Activated naive CD8-positive, alpha-beta T cell treated with anti-CD3 and anti-CD28 coated beads, Interleukin-2, amount 50 U/mL, for 24 hours (primary cell): ENCODE results near the gene IL11RA.

Experiments
- ATAC-seq: fragments of 150-1000 bp; cut with Tn5 transposase; one replicate; pipeline ENCODE4 v1.10.0; 2021
- DNase-seq: peaks from one replicate; pipeline ENCODE4 v3.0.0; 2021
- H3K27ac Mint-ChIP-seq: one replicate; pipeline ENCODE4 v1.8.0; 2021; ENCODE audit warnings: mild to moderate bottlenecking, mixed read lengths
- H3K27me3 Mint-ChIP-seq: one replicate; pipeline ENCODE4 v1.8.0; 2021; ENCODE audit warnings: mixed read lengths
- H3K36me3 Mint-ChIP-seq: one replicate; pipeline ENCODE4 v1.8.0; 2021; ENCODE audit warnings: low read depth, mixed read lengths
- H3K4me1 Mint-ChIP-seq: one replicate; pipeline ENCODE4 v1.8.0; 2021; ENCODE audit warnings: mixed read lengths
- H3K4me3 Mint-ChIP-seq: one replicate; pipeline ENCODE4 v1.8.0; 2021; ENCODE audit warnings: mild to moderate bottlenecking, moderate library complexity, mixed read lengths
- H3K9me3 Mint-ChIP-seq: one replicate; pipeline ENCODE4 v1.8.0; 2021; ENCODE audit warnings: mixed read lengths

Gene IL11RA

DNA sequence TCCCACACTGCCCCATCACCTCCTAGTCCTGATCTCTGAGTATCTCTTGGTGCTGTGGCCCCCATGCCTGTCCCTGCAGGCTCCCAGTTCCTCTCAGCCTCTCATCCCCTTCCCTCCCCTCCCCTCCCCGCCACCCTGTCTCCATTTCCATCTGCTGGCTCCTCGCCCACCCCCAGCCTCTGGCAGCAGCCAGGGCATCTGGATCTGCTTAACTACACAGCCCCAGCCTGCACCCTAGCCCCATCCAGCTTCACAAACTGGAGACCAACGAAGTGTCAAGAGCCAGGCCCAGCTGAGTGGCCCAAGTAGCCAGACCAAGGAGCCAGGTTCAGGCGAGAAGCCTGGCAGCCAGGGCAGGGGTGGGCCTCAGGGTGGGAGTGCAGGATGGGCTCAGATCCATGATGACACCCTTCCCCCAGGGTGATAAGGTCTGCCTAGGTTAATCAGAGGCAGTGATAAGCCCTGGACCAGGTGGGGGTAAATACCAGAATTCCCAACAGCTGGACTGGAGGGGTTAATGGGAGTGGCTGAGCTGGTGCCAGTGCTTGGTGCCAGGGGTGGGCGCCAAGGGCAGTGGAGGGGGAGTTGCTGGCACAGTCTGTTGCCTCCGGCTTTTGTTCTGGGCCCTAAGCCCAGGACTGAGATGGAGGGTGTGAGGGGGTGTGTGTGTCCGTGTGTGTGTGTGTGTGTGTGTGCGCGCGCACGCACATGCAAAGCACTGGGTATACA is 2.5 kb downstream of the IL11RA start:
- Mint-ChIP-seq H3K9me3 (no peaks in the 10 kb centered on the region), H3K27ac (peak overlapping the region; percentile 68), H3K36me3 (no peaks in the 10 kb centered on the region), H3K27me3 (no peaks in the 10 kb centered on the region), H3K4me3 (no peak overlapping the region), H3K4me1 (peaks cover 11% of the 10 kb centered on the region)
- ATAC-seq (no peak), DNase-seq (no peak)

DNA sequence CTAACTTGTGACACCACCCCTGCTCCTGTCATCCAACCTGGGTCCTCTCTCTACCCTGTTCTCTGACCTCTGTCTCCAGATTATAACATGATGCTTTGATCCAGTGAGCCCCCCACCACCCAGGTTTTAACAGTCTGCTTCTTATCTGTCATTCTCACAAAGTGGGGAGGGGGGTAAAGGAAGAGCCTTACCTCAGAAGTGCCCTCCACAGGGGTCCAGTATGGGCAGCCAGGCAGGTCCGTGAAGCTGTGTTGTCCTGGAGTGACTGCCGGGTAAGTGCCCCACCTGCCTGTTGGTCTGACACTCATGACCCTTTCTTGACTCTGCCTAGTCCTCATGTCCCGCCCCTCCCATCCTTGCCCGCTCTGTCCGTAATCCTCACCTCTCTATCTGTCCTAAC is 3.4 kb downstream of the IL11RA start:
- no peak overlapping the region for H3K4me3 Mint-ChIP-seq
- H3K36me3 Mint-ChIP-seq: peaks cover under 1% of the 10 kb centered on the region
- no peak for DNase-seq
- H3K27ac Mint-ChIP-seq: no peak overlapping the region
- H3K9me3 Mint-ChIP-seq: no peaks in the 10 kb centered on the region
- peaks cover 11% of the 10 kb centered on the region for H3K4me1 Mint-ChIP-seq
- H3K27me3 Mint-ChIP-seq: no peaks in the 10 kb centered on the region
- ATAC-seq: no peak

DNA sequence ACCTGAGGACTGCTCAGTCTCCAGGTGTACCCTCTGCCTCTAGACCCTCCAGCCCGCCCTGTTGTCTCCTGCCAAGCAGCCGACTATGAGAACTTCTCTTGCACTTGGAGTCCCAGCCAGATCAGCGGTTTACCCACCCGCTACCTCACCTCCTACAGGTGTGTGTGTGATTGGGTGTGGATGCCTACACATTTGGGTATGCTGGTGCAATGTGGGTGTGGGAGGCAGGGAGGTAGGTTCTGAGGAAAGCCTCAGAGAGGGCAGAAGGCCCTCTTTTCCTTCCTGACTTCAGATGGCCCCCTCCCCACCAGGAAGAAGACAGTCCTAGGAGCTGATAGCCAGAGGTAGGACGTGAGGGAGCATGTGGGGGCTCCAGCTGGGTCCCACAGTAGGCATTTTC is 5.0 kb downstream of the IL11RA start:
- Mint-ChIP-seq H3K36me3 (peaks cover 3% of the 10 kb centered on the region), H3K4me1 (peaks cover 11% of the 10 kb centered on the region), H3K9me3 (no peaks in the 10 kb centered on the region), H3K27ac (no peak overlapping the region), H3K4me3 (no peak overlapping the region), H3K27me3 (no peaks in the 10 kb centered on the region)
- DNase-seq: no peak
- ATAC-seq: no peak

DNA sequence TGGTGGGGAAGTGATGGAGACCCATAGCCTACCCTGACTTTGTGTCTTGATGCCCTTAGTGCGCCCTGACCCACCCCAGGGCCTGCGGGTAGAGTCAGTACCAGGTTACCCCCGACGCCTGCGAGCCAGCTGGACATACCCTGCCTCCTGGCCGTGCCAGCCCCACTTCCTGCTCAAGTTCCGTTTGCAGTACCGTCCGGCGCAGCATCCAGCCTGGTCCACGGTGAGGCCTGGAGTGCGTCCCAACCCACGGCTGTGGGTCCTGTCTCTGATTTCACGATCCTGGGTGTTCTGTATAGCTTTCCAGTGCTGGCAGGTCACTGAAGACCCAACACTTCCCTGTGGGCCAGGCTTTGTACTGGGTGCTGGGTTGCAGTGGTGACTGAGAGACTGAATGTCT is 6.5 kb downstream of the IL11RA start:
- H3K27me3 Mint-ChIP-seq: no peaks in the 10 kb centered on the region
- DNase-seq (no peak), ATAC-seq (no peak)
- no peak overlapping the region for H3K4me3 Mint-ChIP-seq
- H3K36me3 Mint-ChIP-seq: peaks cover 3% of the 10 kb centered on the region
- no peaks in the 10 kb centered on the region for H3K9me3 Mint-ChIP-seq
- H3K27ac Mint-ChIP-seq: no peak overlapping the region
- H3K4me1 Mint-ChIP-seq: peaks cover 10% of the 10 kb centered on the region

DNA sequence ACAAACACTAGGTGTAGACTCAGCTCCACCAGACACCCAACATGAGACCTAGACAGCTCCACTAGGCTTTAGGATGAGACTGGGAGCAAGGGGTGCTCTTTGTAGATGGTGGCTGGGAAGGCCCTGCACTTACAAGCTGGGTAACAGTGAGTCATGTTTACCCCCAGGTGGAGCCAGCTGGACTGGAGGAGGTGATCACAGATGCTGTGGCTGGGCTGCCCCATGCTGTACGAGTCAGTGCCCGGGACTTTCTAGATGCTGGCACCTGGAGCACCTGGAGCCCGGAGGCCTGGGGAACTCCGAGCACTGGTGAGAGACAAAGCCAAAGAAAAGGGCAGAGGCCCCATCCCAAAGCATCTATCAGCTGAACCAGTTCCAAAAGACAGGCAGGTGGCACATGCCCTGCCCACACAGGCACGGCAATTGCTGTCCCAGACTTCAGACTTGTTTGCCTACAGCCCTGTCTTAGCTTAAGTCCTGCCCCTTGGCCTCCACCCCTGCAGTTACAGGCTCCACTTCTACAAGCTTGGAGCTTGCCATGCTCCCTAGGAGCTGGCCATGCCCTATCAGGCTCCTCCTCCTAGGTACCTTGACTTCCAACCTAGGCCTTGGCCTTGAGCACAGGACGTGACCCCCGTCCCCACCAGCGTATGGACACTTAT is 7.7 kb downstream of the IL11RA start:
- no peaks in the 10 kb centered on the region for H3K9me3 Mint-ChIP-seq
- H3K4me3 Mint-ChIP-seq: no peak overlapping the region
- peaks cover 3% of the 10 kb centered on the region for H3K36me3 Mint-ChIP-seq
- H3K27me3 Mint-ChIP-seq: no peaks in the 10 kb centered on the region
- peak; percentile 48 for ATAC-seq
- no peak for DNase-seq
- no peak overlapping the region for H3K27ac Mint-ChIP-seq
- H3K4me1 Mint-ChIP-seq: peaks cover 23% of the 10 kb centered on the region

DNA sequence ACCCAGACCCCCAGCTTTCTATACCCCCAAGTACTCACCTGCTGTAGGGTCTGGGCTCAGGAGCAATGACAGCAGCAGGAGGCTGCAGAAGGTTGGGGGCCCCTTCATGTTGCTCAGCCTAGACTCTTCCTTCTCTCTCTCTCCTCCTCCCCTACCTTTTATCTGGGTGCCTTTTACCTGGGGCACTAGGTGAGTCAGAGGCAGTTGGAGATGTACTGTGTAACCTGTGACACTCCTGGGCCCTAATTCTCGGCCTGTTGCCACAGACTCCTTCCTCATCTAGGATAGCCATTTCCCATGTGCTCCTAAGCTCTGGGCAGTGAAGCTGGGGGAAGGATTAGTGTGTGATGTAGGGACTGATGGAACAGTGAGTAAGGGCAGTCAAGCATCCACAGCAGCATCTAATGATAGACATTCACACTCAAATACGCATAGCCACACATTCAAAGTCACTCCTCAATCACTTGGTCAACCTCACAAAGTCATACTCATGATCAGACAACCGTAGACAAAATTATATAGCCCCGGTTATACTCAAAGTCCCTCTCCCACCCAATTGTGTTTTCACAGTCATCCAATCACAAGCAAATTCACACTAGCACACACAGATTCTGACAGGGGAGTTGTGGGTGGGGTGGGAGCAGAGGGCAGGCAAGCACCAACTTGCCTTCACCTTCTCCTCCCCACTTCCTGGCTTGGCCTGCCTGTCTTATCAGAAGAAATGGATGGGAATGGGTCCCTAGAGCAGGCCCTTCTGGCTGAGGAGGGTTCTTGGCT is 10.7 kb downstream of the IL11RA start, which contains the start of gene CCL27:
Gene CCL27 (minus strand): TSS at position 132 of the 777 bp plus-strand sequence. CDS start 24 bp downstream, at position 108.
- H3K27ac Mint-ChIP-seq: peak within 1 kb of the TSS; percentile 10
- no peaks in the 10 kb centered on the region for H3K9me3 Mint-ChIP-seq
- ATAC-seq (no peak), DNase-seq (no peak)
- H3K27me3 Mint-ChIP-seq: no peaks in the 10 kb centered on the region
- H3K4me1 Mint-ChIP-seq: peaks cover 27% of the 10 kb centered on the region
- H3K36me3 Mint-ChIP-seq: peaks cover 3% of the 10 kb centered on the region
- H3K4me3 Mint-ChIP-seq: no peak within 1 kb of the TSS

DNA sequence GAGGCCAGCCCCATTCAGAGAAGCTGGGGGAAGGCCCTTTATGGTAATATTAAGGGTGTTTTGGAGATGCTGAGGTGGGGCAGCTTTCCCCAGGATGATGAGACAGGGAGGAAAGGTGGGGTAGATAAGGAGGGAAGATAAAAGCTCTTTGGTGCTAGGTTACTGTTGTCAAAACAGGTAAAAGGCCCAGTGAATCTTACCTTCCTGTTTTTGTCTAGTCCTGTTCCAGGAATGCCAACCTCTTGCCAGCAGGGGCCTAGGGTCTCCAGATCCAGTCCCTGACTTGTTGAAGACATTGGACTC is 11.3 kb downstream of the IL11RA start:
- peaks cover 3% of the 10 kb centered on the region for H3K36me3 Mint-ChIP-seq
- no peak for DNase-seq
- H3K27ac Mint-ChIP-seq: peak overlapping the region; percentile 10
- H3K9me3 Mint-ChIP-seq: no peaks in the 10 kb centered on the region
- H3K4me1 Mint-ChIP-seq: peaks cover 27% of the 10 kb centered on the region
- no peak overlapping the region for H3K4me3 Mint-ChIP-seq
- ATAC-seq: no peak
- no peaks in the 10 kb centered on the region for H3K27me3 Mint-ChIP-seq

DNA sequence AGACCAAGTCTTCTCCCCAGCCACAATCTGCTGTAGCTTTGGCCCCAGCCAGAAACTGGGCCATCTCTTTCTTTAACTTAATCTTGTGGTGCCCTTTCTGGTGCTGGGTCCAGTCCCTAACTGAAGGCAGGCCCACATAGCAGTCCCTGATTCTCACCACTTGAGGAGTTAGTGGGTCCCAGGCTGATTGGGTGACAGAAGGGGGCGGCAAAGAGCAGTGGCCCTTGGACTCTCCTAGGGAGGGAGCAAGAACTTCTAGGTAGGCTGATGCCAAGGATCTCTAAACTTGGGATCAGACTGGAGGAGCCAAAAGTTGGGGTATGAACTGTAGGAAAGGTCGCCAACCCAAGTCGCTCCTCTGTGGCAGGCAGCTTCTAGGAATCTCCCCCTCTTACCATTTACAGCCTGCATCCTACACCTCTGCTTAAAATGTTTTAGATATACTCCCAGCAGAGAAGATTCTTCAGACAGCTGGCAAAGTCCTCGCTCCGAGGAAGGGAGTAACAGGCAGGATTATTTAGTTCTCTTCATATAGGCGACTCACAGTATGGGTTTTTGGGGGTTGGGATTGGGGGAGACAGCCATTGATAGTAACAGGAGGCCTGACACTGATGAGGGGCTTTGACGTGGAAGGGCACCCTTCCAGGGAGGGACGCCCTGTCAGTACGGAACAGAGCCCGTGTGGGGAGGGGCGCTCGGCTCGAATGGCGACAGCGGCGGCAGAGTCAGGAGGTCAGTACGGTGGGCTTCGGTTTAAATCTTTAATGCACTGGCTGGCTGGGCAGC is 12.5 kb downstream of the IL11RA start:
- H3K4me3 Mint-ChIP-seq: peak overlapping the region; percentile 80

DNA sequence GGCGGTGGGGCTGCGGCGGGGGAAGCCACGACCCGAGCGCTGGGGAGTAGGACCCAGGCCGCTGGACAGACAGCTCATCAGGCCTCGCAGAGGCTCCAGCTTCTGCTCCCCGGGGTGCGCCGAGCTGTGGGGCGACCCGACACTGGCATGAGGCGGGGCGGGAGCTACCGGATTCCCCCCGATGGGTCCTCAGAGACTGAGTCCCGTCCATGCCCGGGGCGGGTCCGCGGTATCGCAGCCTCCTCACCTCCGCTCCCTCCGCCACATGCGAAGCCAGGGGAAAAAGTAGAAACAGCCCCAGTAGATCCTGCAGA is 13.0 kb downstream of the IL11RA start:
- H3K4me1 Mint-ChIP-seq: peaks cover 27% of the 10 kb centered on the region
- ATAC-seq: no peak
- no peak for DNase-seq
- peaks cover 10% of the 10 kb centered on the region for H3K9me3 Mint-ChIP-seq
- H3K4me3 Mint-ChIP-seq: peak overlapping the region; percentile 80
- no peaks in the 10 kb centered on the region for H3K27me3 Mint-ChIP-seq
- H3K36me3 Mint-ChIP-seq: peaks cover 3% of the 10 kb centered on the region
- peak overlapping the region; percentile 79 for H3K27ac Mint-ChIP-seq

More for the DNA sequence above, 12.5 kb downstream of the IL11RA start:
- Mint-ChIP-seq H3K4me1 (peaks cover 27% of the 10 kb centered on the region), H3K27ac (peak overlapping the region; percentile 79), H3K27me3 (no peaks in the 10 kb centered on the region), H3K9me3 (peaks cover 5% of the 10 kb centered on the region), H3K36me3 (peaks cover 3% of the 10 kb centered on the region)
- peak; percentile 61 for ATAC-seq
- DNase-seq: peak; percentile 72

DNA sequence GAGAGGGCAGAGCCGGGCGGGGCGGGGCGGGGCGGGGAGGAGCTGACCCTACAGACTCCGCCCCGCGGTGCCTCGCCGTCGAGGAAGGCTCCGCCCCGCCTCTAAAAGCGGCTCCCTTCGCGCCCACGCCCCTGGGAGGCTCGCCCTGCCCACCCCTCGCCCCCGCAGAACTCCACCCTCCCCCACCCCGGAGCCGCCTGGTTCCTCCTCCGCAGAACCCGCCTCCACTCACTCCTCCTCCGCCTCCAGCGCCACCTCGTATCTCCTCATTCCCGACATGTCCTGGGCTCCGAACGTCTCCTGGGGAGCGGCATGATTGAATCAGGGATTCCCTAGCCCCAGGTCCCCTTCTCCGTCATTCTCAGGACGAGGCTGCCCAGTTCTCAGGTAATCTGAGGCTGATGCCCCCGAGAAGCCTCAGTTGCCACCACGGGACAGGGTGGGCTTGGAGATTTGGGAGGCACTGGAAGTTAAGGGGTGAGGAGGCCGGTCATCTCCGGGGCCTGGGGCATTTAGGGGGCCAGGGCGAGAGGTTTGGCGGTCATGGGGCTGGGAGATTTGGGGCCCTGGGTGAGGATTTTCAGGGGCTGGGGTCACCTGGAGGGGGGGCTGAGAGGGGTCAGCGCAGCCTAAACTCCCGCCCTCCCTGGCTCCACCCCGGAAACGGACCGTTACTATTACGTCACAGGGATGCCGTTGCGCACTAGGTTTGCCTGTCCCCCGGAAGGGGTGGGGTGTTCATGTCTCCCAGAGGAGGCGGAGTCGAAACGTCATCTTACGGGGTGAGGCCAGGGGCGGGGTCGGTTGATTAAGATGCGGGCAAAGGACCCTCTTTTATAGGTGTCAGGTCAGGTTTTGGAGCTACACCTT is 13.6 kb downstream of the IL11RA start:
- peaks cover 27% of the 10 kb centered on the region for H3K4me1 Mint-ChIP-seq
- H3K27ac Mint-ChIP-seq: peak overlapping the region; percentile 69
- H3K4me3 Mint-ChIP-seq: peak overlapping the region; percentile 80
- DNase-seq: peak; percentile 86
- ATAC-seq: peak; percentile 78
- no peaks in the 10 kb centered on the region for H3K27me3 Mint-ChIP-seq
- peaks cover under 1% of the 10 kb centered on the region for H3K36me3 Mint-ChIP-seq
- H3K9me3 Mint-ChIP-seq: peaks cover 13% of the 10 kb centered on the region

DNA sequence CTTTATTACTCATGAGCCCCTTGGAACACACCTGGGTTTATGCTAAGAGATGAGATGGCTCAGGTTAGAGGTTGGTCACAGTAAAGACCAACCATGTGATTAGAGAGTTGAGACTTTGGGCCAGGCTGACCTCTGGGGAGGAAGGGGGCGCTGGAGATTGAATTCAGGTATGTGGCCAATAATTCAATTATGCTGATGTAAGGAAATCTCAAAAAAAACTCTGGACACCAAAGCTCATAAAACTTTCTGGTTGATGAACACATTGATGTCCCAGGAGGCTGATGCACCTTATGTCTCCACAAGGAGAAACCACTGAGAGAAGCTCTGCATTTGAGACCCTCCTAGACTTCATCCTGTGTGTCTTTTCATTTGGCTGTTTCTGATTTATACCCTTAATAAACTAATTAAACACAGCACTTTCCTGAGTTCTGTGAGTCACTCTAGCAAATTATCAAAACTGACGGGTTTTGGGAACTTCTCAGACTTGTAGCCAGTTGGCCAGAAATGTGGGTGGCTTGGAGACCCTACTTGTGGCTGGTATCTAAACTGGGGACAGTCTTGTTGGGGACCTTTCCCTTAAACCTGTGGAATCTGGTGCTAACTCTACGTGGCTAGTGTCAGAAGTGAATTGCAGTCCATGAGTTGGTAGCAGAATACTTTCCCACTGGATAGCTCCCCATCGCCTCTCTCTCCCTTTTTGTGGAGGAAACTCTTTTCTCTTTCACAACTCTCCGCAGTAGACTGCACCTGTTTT is 18.0 kb downstream of the IL11RA start:
- ATAC-seq (no peak), DNase-seq (no peak)
- Mint-ChIP-seq H3K4me1 (peaks cover 3% of the 10 kb centered on the region), H3K4me3 (no peak overlapping the region), H3K27ac (no peak overlapping the region), H3K36me3 (no peaks in the 10 kb centered on the region), H3K9me3 (peaks cover 13% of the 10 kb centered on the region), H3K27me3 (no peaks in the 10 kb centered on the region)

DNA sequence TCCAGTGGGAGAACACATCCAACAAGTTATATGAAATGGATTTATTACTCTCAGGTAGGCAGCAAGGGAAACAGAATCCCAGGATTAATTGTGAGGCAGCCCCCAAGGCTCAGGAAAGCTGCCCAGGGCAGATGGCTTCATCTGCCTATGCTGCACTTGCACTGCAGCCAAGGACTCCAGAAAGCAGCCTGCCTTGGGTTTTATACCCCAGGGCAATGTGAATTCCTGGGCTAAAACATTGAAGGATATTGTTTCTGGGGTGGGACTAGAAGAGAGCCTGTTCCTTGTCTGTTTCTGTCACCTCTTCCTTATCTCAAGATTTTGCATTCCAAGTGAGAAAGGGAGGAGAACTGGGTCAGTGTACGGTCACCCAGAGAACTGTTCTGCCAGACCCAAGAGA is 19.3 kb downstream of the IL11RA start:
- Mint-ChIP-seq H3K27ac (no peak overlapping the region), H3K4me1 (no peaks in the 10 kb centered on the region), H3K9me3 (peaks cover 13% of the 10 kb centered on the region), H3K4me3 (no peak overlapping the region), H3K27me3 (no peaks in the 10 kb centered on the region), H3K36me3 (no peaks in the 10 kb centered on the region)
- DNase-seq (no peak), ATAC-seq (no peak)

DNA sequence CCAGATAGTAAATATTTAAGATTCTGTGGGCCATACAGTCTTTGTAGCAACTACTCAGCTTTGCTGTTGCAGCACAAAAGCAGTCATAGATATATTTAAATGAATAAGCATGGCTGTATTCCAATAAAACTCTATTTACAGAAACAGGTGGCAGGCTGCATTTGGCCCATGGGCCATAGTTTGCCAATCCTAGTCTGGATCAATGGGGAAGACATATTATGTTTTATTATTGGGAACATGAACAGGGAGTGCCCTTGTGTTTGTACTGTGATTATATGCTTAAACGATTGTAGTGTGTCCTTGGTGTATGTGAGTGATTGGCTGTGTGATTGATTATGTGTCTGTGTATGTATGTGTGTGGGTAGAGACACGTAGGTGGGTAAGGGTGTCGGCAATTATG is 22.5 kb downstream of the IL11RA start:
- DNase-seq (no peak), ATAC-seq (no peak)
- Mint-ChIP-seq H3K27ac (no peak overlapping the region), H3K4me1 (no peaks in the 10 kb centered on the region), H3K9me3 (peaks cover 8% of the 10 kb centered on the region), H3K4me3 (no peak overlapping the region), H3K36me3 (no peaks in the 10 kb centered on the region), H3K27me3 (no peaks in the 10 kb centered on the region)
